GM18909 (cell line): ENCODE results near the gene ALAS1.
"Not testable (repeated sequence)": the region's sequence is repeated elsewhere in the genome, so short reads cannot be mapped to it uniquely, and the experiment has no call there.

Experiments
- ATAC-seq: cut with Tn5 transposase; IDR thresholded peaks from one replicate; pipeline ENCODE4 v1.9.1; 2021; ENCODE audit warnings: mild to moderate bottlenecking; ENCODE audit not compliant: unreplicated experiment, poor library complexity

Gene ALAS1

GRCh38 chr3:52197842-52198625 is at the start of gene ALAS1:
ALAS1 (plus strand) TSS chr3:52198160; CDS start chr3:52199242, 1,082 bp downstream.
- peak; percentile 83 for ATAC-seq

- ATAC-seq: no peak
Measured at GRCh38 chr3:52149021-52149420, 48.9 kb upstream of the ALAS1 start.

GRCh38 chr3:52149726-52150125 is 48.2 kb upstream of the ALAS1 start:
- no peak for ATAC-seq

GRCh38 chr3:52150357-52150756 is 47.6 kb upstream of the ALAS1 start:
- ATAC-seq: no peak

- no peak for ATAC-seq
Measured at GRCh38 chr3:52150860-52151259, 47.1 kb upstream of the ALAS1 start.

- not testable (repeated sequence) for ATAC-seq
Measured at GRCh38 chr3:52151991-52152390, 46.0 kb upstream of the ALAS1 start.

- peak; percentile 5 for ATAC-seq
Measured at GRCh38 chr3:52153389-52154096, 44.4 kb upstream of the ALAS1 start.

- ATAC-seq: peak; percentile 83
Measured at GRCh38 chr3:52154135-52155094, 43.5 kb upstream of the ALAS1 start, which contains the start of gene POC1A. POC1A (minus strand) TSS chr3:52154423; CDS start chr3:52154372, 51 bp downstream.

- no peak for ATAC-seq
Measured at GRCh38 chr3:52155912-52156311, 42.0 kb upstream of the ALAS1 start.

- ATAC-seq: no peak
Measured at GRCh38 chr3:52159503-52159902, 38.5 kb upstream of the ALAS1 start.

GRCh38 chr3:52162250-52162872 is 35.6 kb upstream of the ALAS1 start:
- ATAC-seq: no peak

- ATAC-seq: no peak
Measured at GRCh38 chr3:52167240-52167639, 30.7 kb upstream of the ALAS1 start.

- not testable (repeated sequence) for ATAC-seq
Measured at GRCh38 chr3:52170217-52170616, 27.7 kb upstream of the ALAS1 start.

- ATAC-seq: no peak
Measured at GRCh38 chr3:52171514-52172261, 26.3 kb upstream of the ALAS1 start.

GRCh38 chr3:52172262-52172757 is 25.6 kb upstream of the ALAS1 start:
- ATAC-seq: no peak

GRCh38 chr3:52173101-52173500 is 24.9 kb upstream of the ALAS1 start:
- ATAC-seq: no peak

- no peak for ATAC-seq
Measured at GRCh38 chr3:52174896-52175295, 23.1 kb upstream of the ALAS1 start.

- no peak for ATAC-seq
Measured at GRCh38 chr3:52175416-52176179, 22.4 kb upstream of the ALAS1 start.
